H9 (cell line): ENCODE results near the gene SRPK3. TPM values are rescaled to one million over a fixed set of nuclear protein-coding genes. Genes with fewer than 3 reads are reported as not detected.

Experiments
- DNase-seq: peaks from one replicate; pipeline ENCODE4 v3.0.0-alpha.2; 2017
- H2AFZ ChIP-seq: one replicate; pipeline ENCODE4 v1.6.1; 2013; ENCODE audit warnings: mild to moderate bottlenecking, low read length, control low read depth, moderate library complexity
- H2AK5ac ChIP-seq: 2 replicates; pipeline ENCODE4 v1.6.1; 2013; ENCODE audit warnings: low read length, control low read depth, mixed read lengths; ENCODE audit not compliant: insufficient read length
- H2BK120ac ChIP-seq: one replicate; pipeline ENCODE4 v1.6.1; 2013; ENCODE audit warnings: low read depth, mild to moderate bottlenecking, low read length, control low read depth, inconsistent platforms; ENCODE audit not compliant: poor library complexity, severe bottlenecking
- H2BK12ac ChIP-seq: 2 replicates; pipeline ENCODE4 v1.6.1; 2013; ENCODE audit warnings: low read length, control low read depth, mixed read lengths, low read depth; ENCODE audit not compliant: insufficient read length
- H2BK15ac ChIP-seq: 2 replicates; pipeline ENCODE4 v1.6.1; 2013; ENCODE audit warnings: low read depth, low read length, control low read depth
- H2BK20ac ChIP-seq: one replicate; pipeline ENCODE4 v1.6.1; 2013; ENCODE audit warnings: low read depth, mild to moderate bottlenecking, low read length, control low read depth, inconsistent platforms; ENCODE audit not compliant: poor library complexity, severe bottlenecking
- H2BK5ac ChIP-seq: 2 replicates; pipeline ENCODE4 v1.6.1; 2013; ENCODE audit warnings: low read length, control low read depth, mixed read lengths; ENCODE audit not compliant: insufficient read length
- H3K14ac ChIP-seq: 2 replicates; pipeline ENCODE4 v1.6.1; 2013; ENCODE audit warnings: low read length, control low read depth; ENCODE audit not compliant: insufficient read depth
- H3K18ac ChIP-seq: 2 replicates; pipeline ENCODE4 v1.6.1; 2013; ENCODE audit warnings: low read depth, mild to moderate bottlenecking, mixed read lengths, low read length, control low read depth; ENCODE audit not compliant: insufficient read length
- H3K23ac ChIP-seq: 2 replicates; pipeline ENCODE4 v1.6.1; 2013; ENCODE audit warnings: low read length, control low read depth, mixed read lengths, low read depth; ENCODE audit not compliant: insufficient read length
- H3K23me2 ChIP-seq: 2 replicates; pipeline ENCODE4 v1.6.1; 2013; ENCODE audit warnings: low read depth, mild to moderate bottlenecking, mixed read lengths, low read length, control low read depth; ENCODE audit not compliant: insufficient read length, poor library complexity, severe bottlenecking
- H3K27ac ChIP-seq: 2 replicates; pipeline ENCODE4 v1.5.1; 2013; ENCODE audit warnings: low read length, control low read depth, mixed read lengths, low read depth; ENCODE audit not compliant: insufficient read length
- H3K27me3 ChIP-seq: 2 replicates; pipeline ENCODE4 v1.6.1; 2013; ENCODE audit warnings: low read length, control low read depth, inconsistent platforms; ENCODE audit not compliant: insufficient read depth
- H3K4ac ChIP-seq: 2 replicates; pipeline ENCODE4 v1.6.1; 2013; ENCODE audit warnings: low read depth, mild to moderate bottlenecking, control low read depth, inconsistent platforms, low read length, moderate library complexity
- H3K4me1 ChIP-seq: 2 replicates; pipeline ENCODE4 v1.6.1; 2013; ENCODE audit warnings: low read length, control low read depth, inconsistent platforms; ENCODE audit not compliant: insufficient read depth
- H3K4me2 ChIP-seq: 2 replicates; pipeline ENCODE4 v1.6.1; 2013; ENCODE audit warnings: low read length, control low read depth, mixed read lengths; ENCODE audit not compliant: insufficient read length, insufficient read depth
- H3K56ac ChIP-seq: 2 replicates; pipeline ENCODE4 v1.6.1; 2013; ENCODE audit warnings: low read depth, mild to moderate bottlenecking, mixed read lengths, low read length, control low read depth; ENCODE audit not compliant: insufficient read length
- H3K79me1 ChIP-seq: 2 replicates; pipeline ENCODE4 v1.6.1; 2013; ENCODE audit warnings: low read depth, mild to moderate bottlenecking, moderate library complexity, low read length, control low read depth, inconsistent platforms; ENCODE audit not compliant: insufficient read depth, poor library complexity, severe bottlenecking
- H3K79me2 ChIP-seq: 2 replicates; pipeline ENCODE4 v1.6.1; 2013; ENCODE audit warnings: low read length, control low read depth, inconsistent platforms; ENCODE audit not compliant: insufficient read depth
- H3K9ac ChIP-seq: 2 replicates; pipeline ENCODE4 v1.6.1; 2013; ENCODE audit warnings: low read length, control low read depth, mixed read lengths; ENCODE audit not compliant: insufficient read length; ENCODE audit errors: extremely low read depth
- H3K9me3 ChIP-seq: one replicate; pipeline ENCODE4 v1.6.1; 2013; ENCODE audit warnings: low read depth, low read length, inconsistent platforms; ENCODE audit not compliant: control insufficient read depth
- H3T11ph ChIP-seq: one replicate; pipeline ENCODE4 v1.6.1; 2013; ENCODE audit warnings: mild to moderate bottlenecking, low read length, control low read depth, inconsistent platforms
- H4K20me1 ChIP-seq: one replicate; pipeline ENCODE4 v1.6.1; 2013; ENCODE audit not compliant: control insufficient read depth, insufficient read length, insufficient read depth
- H4K5ac ChIP-seq: 2 replicates; pipeline ENCODE4 v1.6.1; 2013; ENCODE audit warnings: low read depth, mild to moderate bottlenecking, mixed read lengths, low read length, control low read depth; ENCODE audit not compliant: insufficient read length
- H4K8ac ChIP-seq: replicated peaks from 2 replicates; pipeline ENCODE4 v1.6.1; 2013; ENCODE audit warnings: low read length, control low read depth, mixed read lengths, low read depth; ENCODE audit not compliant: insufficient read length
- H4K91ac ChIP-seq: 2 replicates; pipeline ENCODE4 v1.6.1; 2013; ENCODE audit warnings: low read depth, mild to moderate bottlenecking, moderate library complexity, mixed read lengths, low read length, control low read depth; ENCODE audit not compliant: insufficient read length
- H3K27ac Mint-ChIP-seq, 3 experiments: 2 replicates in 2 of 3; 3 replicates in 1 of 3; pipeline ENCODE4 v1.8.0; 2020 to 2021; ENCODE audit warnings: mixed read lengths in 3 of 3, mild to moderate bottlenecking in 1 of 3, moderate library complexity in 1 of 3
- H3K27me3 Mint-ChIP-seq: 2 replicates; pipeline ENCODE4 v1.8.0; 2021; ENCODE audit warnings: low read depth, mild to moderate bottlenecking, moderate library complexity, mixed read lengths
- H3K36me3 Mint-ChIP-seq, 3 experiments: 2 replicates in 2 of 3; 3 replicates in 1 of 3; pipeline ENCODE4 v1.8.0; 2020 to 2021; ENCODE audit warnings: low read depth in 3 of 3, mixed read lengths in 3 of 3; ENCODE audit not compliant: insufficient read depth in 1 of 3
- H3K4me1 Mint-ChIP-seq, 2 experiments: 2 replicates each; pipeline ENCODE4 v1.8.0; 2020; ENCODE audit warnings: mixed read lengths in 2 of 2
- H3K4me3 Mint-ChIP-seq, 2 experiments: 2 replicates in 1 of 2; 3 replicates in 1 of 2; pipeline ENCODE4 v1.8.0; 2020 to 2021; ENCODE audit warnings: mild to moderate bottlenecking in 2 of 2, mixed read lengths in 2 of 2, moderate library complexity in 1 of 2
- H3K9me3 Mint-ChIP-seq, 2 experiments: 2 replicates in 1 of 2; 3 replicates in 1 of 2; pipeline ENCODE4 v1.8.0; 2020; ENCODE audit warnings: mild to moderate bottlenecking in 2 of 2, mixed read lengths in 2 of 2, moderate library complexity in 1 of 2
- WGBS: extraction: QIAGEN DNeasy Blood & Tissue Kit; methylation state at CpG from one replicate; pipeline ENCODE4 v1.1.7; 2013; ENCODE audit warnings: missing lambda C conversion rate, low lambda C conversion rate, mixed read lengths; ENCODE audit not compliant: insufficient read length; ENCODE audit errors: extremely low coverage; 5-methylcytosine and 5-hydroxymethylcytosine counted together
- total RNA-seq: library from RNA; stranded (reverse); gene quantifications from 2 replicates; pipeline ENCODE4 v1.2.1, GENCODE V29; 2021
- TF ChIP-seq, protein P1 (sequence below): fragments of 200-600 bp; sonication (generic); conservative IDR thresholded peaks from 3 replicates; pipeline ENCODE4 v1.8.0; 2021; ENCODE audit warnings: antibody characterized with exemption, mild to moderate bottlenecking

SRPK3 gene
- total RNA-seq, 1 experiment from 2014 or later = not detected

DNA sequence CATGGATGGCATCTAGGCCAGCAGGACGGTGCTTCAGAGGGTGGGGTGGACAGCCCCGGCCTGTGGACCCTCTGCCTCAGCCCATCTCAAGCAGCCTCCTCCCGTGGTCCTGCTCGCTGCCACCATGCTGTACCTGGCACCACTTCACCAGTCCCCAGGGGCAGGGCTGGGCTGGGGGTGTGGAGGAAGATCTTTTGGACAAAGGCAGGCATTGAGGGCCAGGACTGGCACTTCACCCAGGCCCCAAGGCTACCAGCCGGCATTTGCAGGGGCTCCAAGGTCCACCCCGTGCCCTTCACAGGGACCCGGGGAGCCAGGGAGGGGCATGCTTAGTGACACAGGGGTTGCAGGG is 16.1 kb upstream of the SRPK3 start:
- no peak overlapping the region for H3K27ac ChIP-seq
- peaks cover 10% of the 10 kb centered on the region for H3K27me3 Mint-ChIP-seq
- H3K9me3 Mint-ChIP-seq = peaks cover 46 to 65% of the 10 kb centered on the region in 2 experiments
- no peaks in the 10 kb centered on the region for H4K20me1 ChIP-seq
- peaks cover 0 to 3% (median 2%) of the 10 kb centered on the region in 3 experiments; a peak in 4 of 7 replicates for H3K36me3 Mint-ChIP-seq
- no peaks in the 10 kb centered on the region for H3K27me3 ChIP-seq
- H2BK120ac ChIP-seq = no peak overlapping the region
- H2AFZ ChIP-seq = no peak overlapping the region
- H2AK5ac ChIP-seq = no peak overlapping the region
- no peak overlapping the region for H2BK5ac ChIP-seq
- H2BK15ac ChIP-seq = no peak overlapping the region
- H3K27ac Mint-ChIP-seq = no peak overlapping the region
- whole genome bisulfite sequencing = no CpG with 5 or more reads among the region's 7 CpGs
- no peak overlapping the region for H3T11ph ChIP-seq
- no peaks in the 10 kb centered on the region for H3K23me2 ChIP-seq
- no peak for DNase-seq
- no peaks in the 10 kb centered on the region for H3K4me1 ChIP-seq
- H2BK20ac ChIP-seq = no peak overlapping the region
- no peak overlapping the region for H3K9ac ChIP-seq
- TF ChIP-seq, protein P1, sequence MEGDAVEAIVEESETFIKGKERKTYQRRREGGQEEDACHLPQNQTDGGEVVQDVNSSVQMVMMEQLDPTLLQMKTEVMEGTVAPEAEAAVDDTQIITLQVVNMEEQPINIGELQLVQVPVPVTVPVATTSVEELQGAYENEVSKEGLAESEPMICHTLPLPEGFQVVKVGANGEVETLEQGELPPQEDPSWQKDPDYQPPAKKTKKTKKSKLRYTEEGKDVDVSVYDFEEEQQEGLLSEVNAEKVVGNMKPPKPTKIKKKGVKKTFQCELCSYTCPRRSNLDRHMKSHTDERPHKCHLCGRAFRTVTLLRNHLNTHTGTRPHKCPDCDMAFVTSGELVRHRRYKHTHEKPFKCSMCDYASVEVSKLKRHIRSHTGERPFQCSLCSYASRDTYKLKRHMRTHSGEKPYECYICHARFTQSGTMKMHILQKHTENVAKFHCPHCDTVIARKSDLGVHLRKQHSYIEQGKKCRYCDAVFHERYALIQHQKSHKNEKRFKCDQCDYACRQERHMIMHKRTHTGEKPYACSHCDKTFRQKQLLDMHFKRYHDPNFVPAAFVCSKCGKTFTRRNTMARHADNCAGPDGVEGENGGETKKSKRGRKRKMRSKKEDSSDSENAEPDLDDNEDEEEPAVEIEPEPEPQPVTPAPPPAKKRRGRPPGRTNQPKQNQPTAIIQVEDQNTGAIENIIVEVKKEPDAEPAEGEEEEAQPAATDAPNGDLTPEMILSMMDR = no peak
- H3K4ac ChIP-seq = no peak overlapping the region
- H3K18ac ChIP-seq = no peak overlapping the region
- H3K23ac ChIP-seq = no peak overlapping the region
- H3K4me1 Mint-ChIP-seq = peaks cover 4 to 6% of the 10 kb centered on the region in 2 experiments; a peak in 3 of 4 replicates
- no peak overlapping the region for H2BK12ac ChIP-seq
- H3K14ac ChIP-seq = no peak overlapping the region
- H3K9me3 ChIP-seq = peaks cover 7% of the 10 kb centered on the region
- H3K4me2 ChIP-seq = no peak overlapping the region
- no peak overlapping the region for H4K8ac ChIP-seq
- no peak overlapping the region for H3K4me3 Mint-ChIP-seq
- no peaks in the 10 kb centered on the region for H3K79me1 ChIP-seq
- H3K56ac ChIP-seq = no peak overlapping the region
- H4K91ac ChIP-seq = no peak overlapping the region
- H3K79me2 ChIP-seq = no peaks in the 10 kb centered on the region
- no peak overlapping the region for H4K5ac ChIP-seq
